Measurements from ENCODE around the gene IQCK.

DNA sequence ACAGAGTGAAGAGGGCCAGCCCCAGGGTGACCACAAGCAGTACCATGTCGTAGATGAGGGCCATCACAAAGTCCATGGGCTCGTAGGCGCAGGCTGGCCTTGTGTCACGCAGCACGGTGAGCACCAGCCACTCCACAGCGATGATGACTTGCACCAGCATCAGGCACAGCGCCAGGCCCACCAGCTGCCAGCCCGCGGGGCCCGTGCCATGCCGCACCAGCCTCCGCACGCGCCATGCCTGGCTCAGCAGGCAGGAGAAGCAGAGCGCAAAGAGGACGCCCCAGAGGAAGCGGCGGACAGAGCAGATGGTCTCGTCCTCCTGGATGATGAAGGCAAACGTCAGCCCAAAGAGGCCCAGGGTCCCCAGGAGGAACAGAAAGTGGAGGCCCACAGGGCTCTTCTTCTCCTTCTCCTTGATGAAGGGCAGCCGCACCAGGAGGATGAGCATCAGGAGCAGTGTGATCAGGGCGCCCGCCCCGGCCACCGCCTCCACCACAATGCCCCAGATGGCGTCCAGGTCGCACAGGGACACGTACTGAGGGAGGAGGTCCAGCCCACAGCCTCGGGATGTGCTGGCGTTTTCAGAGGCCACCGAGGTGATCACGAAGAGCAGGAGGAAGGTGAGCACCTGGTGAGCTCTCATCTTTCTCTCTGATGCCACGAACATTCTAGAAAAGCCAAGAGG is 154.2 kb downstream of the IQCK start:
- TF ChIP-seq, protein P1, sequence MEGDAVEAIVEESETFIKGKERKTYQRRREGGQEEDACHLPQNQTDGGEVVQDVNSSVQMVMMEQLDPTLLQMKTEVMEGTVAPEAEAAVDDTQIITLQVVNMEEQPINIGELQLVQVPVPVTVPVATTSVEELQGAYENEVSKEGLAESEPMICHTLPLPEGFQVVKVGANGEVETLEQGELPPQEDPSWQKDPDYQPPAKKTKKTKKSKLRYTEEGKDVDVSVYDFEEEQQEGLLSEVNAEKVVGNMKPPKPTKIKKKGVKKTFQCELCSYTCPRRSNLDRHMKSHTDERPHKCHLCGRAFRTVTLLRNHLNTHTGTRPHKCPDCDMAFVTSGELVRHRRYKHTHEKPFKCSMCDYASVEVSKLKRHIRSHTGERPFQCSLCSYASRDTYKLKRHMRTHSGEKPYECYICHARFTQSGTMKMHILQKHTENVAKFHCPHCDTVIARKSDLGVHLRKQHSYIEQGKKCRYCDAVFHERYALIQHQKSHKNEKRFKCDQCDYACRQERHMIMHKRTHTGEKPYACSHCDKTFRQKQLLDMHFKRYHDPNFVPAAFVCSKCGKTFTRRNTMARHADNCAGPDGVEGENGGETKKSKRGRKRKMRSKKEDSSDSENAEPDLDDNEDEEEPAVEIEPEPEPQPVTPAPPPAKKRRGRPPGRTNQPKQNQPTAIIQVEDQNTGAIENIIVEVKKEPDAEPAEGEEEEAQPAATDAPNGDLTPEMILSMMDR (IDR thresholded peaks at IDR 0.05; ENCODE audit: low read depth, low read length), result no peak
- TF ChIP-seq EZH2phosphoT487 (IDR thresholded peaks at IDR 0.05; ENCODE audit: low read depth), result no peak
